Smooth muscle cell (in vitro differentiated cells): Measurements from ENCODE around the gene MYH9. TPM values are rescaled to one million over a fixed set of nuclear protein-coding genes. Genes with fewer than 3 reads are reported as not detected.

Source experiments
- DNase-seq: peaks from one replicate; lab custom pipeline; 2025; ENCODE audit not compliant: unreplicated experiment; lab: John Stamatoyannopoulos, UW
- H2AFZ ChIP-seq: fragments of 200-600 bp; sonication (generic); 2 replicates; pipeline ENCODE4 v1.6.0; 2016; ENCODE audit warnings: antibody characterized with exemption, low read depth, mild to moderate bottlenecking
- H3F3A ChIP-seq: fragments of 200-600 bp; sonication (generic); 2 replicates; pipeline ENCODE4 v1.6.0; 2017; ENCODE audit warnings: antibody characterized with exemption, low read depth
- H3K27ac ChIP-seq: fragments of 200-600 bp; sonication (generic); 2 replicates; pipeline ENCODE4 v1.5.1; 2016; ENCODE audit warnings: low read depth, mild to moderate bottlenecking
- H3K27me3 ChIP-seq: fragments of 200-600 bp; sonication (generic); 2 replicates; pipeline ENCODE4 v1.6.1; 2016; ENCODE audit warnings: low read depth, mild to moderate bottlenecking
- H3K36me3 ChIP-seq: fragments of 200-600 bp; sonication (generic); 2 replicates; pipeline ENCODE4 v1.5.1; 2016; ENCODE audit warnings: low read depth
- H3K4me1 ChIP-seq: fragments of 200-600 bp; sonication (generic); 2 replicates; pipeline ENCODE4 v1.5.1; 2016; ENCODE audit warnings: low read depth
- H3K4me2 ChIP-seq: fragments of 200-600 bp; sonication (generic); 2 replicates; pipeline ENCODE4 v1.6.0; 2016; ENCODE audit warnings: mild to moderate bottlenecking
- H3K4me3 ChIP-seq: fragments of 200-600 bp; sonication (generic); 2 replicates; pipeline ENCODE4 v1.5.1; 2016; ENCODE audit warnings: mild to moderate bottlenecking
- H3K79me2 ChIP-seq: fragments of 200-600 bp; sonication (generic); 2 replicates; pipeline ENCODE4 v1.6.0; 2016; ENCODE audit warnings: low read depth, mild to moderate bottlenecking
- H3K9ac ChIP-seq: fragments of 200-600 bp; sonication (generic); 2 replicates; pipeline ENCODE4 v1.6.0; 2016; ENCODE audit warnings: low read depth
- H3K9me3 ChIP-seq: fragments of 200-600 bp; sonication (generic); replicated peaks from 2 replicates; pipeline ENCODE4 v1.5.1; 2016; ENCODE audit warnings: low read depth
- H4K20me1 ChIP-seq: fragments of 200-600 bp; sonication (generic); 2 replicates; pipeline ENCODE4 v1.6.0; 2016; ENCODE audit warnings: low read depth
- WGBS: methylation state at CpG from one replicate; pipeline ENCODE4 v1.1.7; 2016; ENCODE audit warnings: low lambda C conversion rate; 5-methylcytosine and 5-hydroxymethylcytosine counted together
- polyA plus RNA-seq: library from polyadenylated mRNA; unstranded; fragments of >200 nt; fragmentation: Nextera tagmentation; extraction: Ambion mirVana; gene quantifications from 2 replicates; pipeline ENCODE4 v1.2.1, GENCODE V29; 2016
- total RNA-seq: library from RNA; depleted of rRNA; stranded (reverse); fragments of >200 nt; gene quantifications from 2 replicates; pipeline ENCODE4 v1.2.3, GENCODE V29; 2014
- TF ChIP-seq, protein P1 (sequence below): fragments of 200-600 bp; sonication (generic); IDR thresholded peaks from 2 replicates; pipeline ENCODE4 v1.5.1; 2017; ENCODE audit warnings: borderline replicate concordance, mild to moderate bottlenecking, antibody characterized with exemption; ENCODE audit not compliant: insufficient read depth, poor library complexity, severe bottlenecking

The MYH9 gene
- total and polyA plus RNA-seq, 2 experiments from 2014 or later, result 350 to 361 TPM

- no peak overlapping the region for H3K4me3 ChIP-seq
- peaks cover 18% of the 10 kb centered on the region for H3K4me1 ChIP-seq
- H3K36me3 ChIP-seq, result no peaks in the 10 kb centered on the region
- H3K27ac ChIP-seq, result peak overlapping the region; percentile 74
- no peak overlapping the region for H2AFZ ChIP-seq
- H3F3A ChIP-seq, result peaks cover 33% of the 10 kb centered on the region
- no peak overlapping the region for H3K9ac ChIP-seq
- TF ChIP-seq, protein P1, sequence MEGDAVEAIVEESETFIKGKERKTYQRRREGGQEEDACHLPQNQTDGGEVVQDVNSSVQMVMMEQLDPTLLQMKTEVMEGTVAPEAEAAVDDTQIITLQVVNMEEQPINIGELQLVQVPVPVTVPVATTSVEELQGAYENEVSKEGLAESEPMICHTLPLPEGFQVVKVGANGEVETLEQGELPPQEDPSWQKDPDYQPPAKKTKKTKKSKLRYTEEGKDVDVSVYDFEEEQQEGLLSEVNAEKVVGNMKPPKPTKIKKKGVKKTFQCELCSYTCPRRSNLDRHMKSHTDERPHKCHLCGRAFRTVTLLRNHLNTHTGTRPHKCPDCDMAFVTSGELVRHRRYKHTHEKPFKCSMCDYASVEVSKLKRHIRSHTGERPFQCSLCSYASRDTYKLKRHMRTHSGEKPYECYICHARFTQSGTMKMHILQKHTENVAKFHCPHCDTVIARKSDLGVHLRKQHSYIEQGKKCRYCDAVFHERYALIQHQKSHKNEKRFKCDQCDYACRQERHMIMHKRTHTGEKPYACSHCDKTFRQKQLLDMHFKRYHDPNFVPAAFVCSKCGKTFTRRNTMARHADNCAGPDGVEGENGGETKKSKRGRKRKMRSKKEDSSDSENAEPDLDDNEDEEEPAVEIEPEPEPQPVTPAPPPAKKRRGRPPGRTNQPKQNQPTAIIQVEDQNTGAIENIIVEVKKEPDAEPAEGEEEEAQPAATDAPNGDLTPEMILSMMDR, result no peak
- H4K20me1 ChIP-seq, result peaks cover 99% of the 10 kb centered on the region
- DNase-seq, result no peak
- 50% methylated on average over 5 of the region's 5 CpGs for whole genome bisulfite sequencing
- H3K79me2 ChIP-seq, result peaks cover 99% of the 10 kb centered on the region
- peak overlapping the region; percentile 14 for H3K4me2 ChIP-seq
- no peaks in the 10 kb centered on the region for H3K9me3 ChIP-seq
- H3K27me3 ChIP-seq, result no peaks in the 10 kb centered on the region
Observed at GRCh38 chr22:36381513-36382128, 6.1 kb downstream of the MYH9 start.

- Histone ChIP-seq H3K27me3 (no peaks in the 10 kb centered on the region), H2AFZ (no peak overlapping the region), H3K9ac (no peak overlapping the region), H3K4me2 (peak overlapping the region; percentile 46), H3K27ac (peak overlapping the region; percentile 74), H3K4me1 (peaks cover 9% of the 10 kb centered on the region), H3K79me2 (peaks cover 99% of the 10 kb centered on the region), H3K4me3 (no peak overlapping the region), H3K36me3 (no peaks in the 10 kb centered on the region), H4K20me1 (peaks cover 99% of the 10 kb centered on the region), H3F3A (peaks cover 24% of the 10 kb centered on the region), H3K9me3 (no peaks in the 10 kb centered on the region)
- DNase-seq, result no peak
- 65% methylated on average over 16 of the region's 16 CpGs for WGBS
- TF ChIP-seq, protein P1, result no peak
Observed at GRCh38 chr22:36379593-36380361, 8.0 kb downstream of the MYH9 start.

DNA sequence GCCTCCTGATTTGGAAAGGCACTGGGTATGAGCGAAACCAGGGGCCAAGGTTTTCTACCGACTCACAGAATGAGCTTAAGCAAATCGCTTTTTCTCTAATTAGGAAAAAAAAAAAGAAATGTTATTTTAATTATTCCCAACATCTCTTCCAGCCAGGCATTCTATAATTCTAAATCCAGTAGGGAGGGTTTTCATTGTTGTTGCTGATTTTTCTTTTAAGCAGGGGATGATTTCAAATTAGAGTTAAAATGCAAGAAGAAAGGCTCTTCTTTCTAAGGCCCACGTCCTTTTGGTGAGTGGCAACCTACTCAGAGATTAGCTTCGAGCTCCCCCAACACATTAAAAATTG lies 8.9 kb downstream of the MYH9 start:
- Histone ChIP-seq H3K27me3 (no peaks in the 10 kb centered on the region), H3K4me1 (peaks cover 6% of the 10 kb centered on the region), H4K20me1 (peaks cover 100% of the 10 kb centered on the region), H3K27ac (peak overlapping the region; percentile 74), H3K36me3 (no peaks in the 10 kb centered on the region), H3K79me2 (peaks cover 100% of the 10 kb centered on the region), H3K9ac (no peak overlapping the region), H3F3A (peaks cover 19% of the 10 kb centered on the region), H2AFZ (no peak overlapping the region), H3K9me3 (no peaks in the 10 kb centered on the region), H3K4me3 (no peak overlapping the region), H3K4me2 (no peak overlapping the region)
- TF ChIP-seq, protein P1, result no peak
- WGBS, result 78% methylated on average over 5 of the region's 5 CpGs
- no peak for DNase-seq
